K562 (cell line): ENCODE measurements around the gene KCNG4. TPM values are rescaled to one million over a fixed set of nuclear protein-coding genes. Genes with fewer than 3 reads are reported as not detected.

Experiments
- CBFA2T2 ChIP-seq: fragments of 450-650 bp; conservative IDR thresholded peaks from 2 replicates; pipeline ENCODE4 v1.6.1; 2017; ENCODE audit warnings: mild to moderate bottlenecking
- CHCHD3 ChIP-seq: fragments of 250-450 bp; sonication (Bioruptor Pico); IDR thresholded peaks from 2 replicates; pipeline ENCODE4 v2.1.2; 2022; ENCODE audit warnings: mild to moderate bottlenecking
- EGR1 ChIP-seq: fragments of 450-650 bp; conservative IDR thresholded peaks from 2 replicates; pipeline ENCODE4 v1.6.1; 2017; ENCODE audit warnings: mild to moderate bottlenecking
- HNRNPLL ChIP-seq: fragments of 200-400 bp; formaldehyde crosslinking; IDR thresholded peaks from 2 replicates; pipeline ENCODE4 v1.6.1; 2017; ENCODE audit warnings: low read length, low read depth, mild to moderate bottlenecking; ENCODE audit not compliant: poor library complexity, severe bottlenecking
- LCOR ChIP-seq: sonication (generic); formaldehyde crosslinking; IDR thresholded peaks from 2 replicates; pipeline ENCODE4 v1.8.0; 2022; ENCODE audit warnings: mild to moderate bottlenecking, missing genetic modification reagents
- PHB ChIP-seq: fragments of 250-450 bp; sonication (Bioruptor Pico); IDR thresholded peaks from 2 replicates; pipeline ENCODE4 v1.5.0; 2021
- POLR2B ChIP-seq: fragments of 450-650 bp; IDR thresholded peaks from 2 replicates; pipeline ENCODE4 v1.6.1; 2018; ENCODE audit warnings: low read depth; ENCODE audit not compliant: partially characterized antibody
- RFX1 ChIP-seq: fragments of 450-650 bp; IDR thresholded peaks from 2 replicates; pipeline ENCODE4 v1.6.1; 2016; ENCODE audit warnings: mild to moderate bottlenecking, moderate library complexity
- SOX6 ChIP-seq: fragments of 450-650 bp; IDR thresholded peaks from 2 replicates; pipeline ENCODE4 v1.6.1; 2014; ENCODE audit warnings: mild to moderate bottlenecking
- TEAD4 ChIP-seq, 2 experiments: sonication (generic) in 1 of 2; formaldehyde crosslinking in 1 of 2; IDR thresholded peaks; 2 replicates each; pipeline versions ENCODE4 v1.6.1 to v1.8.0; 2012 to 2022; ENCODE audit warnings: borderline replicate concordance in 1 of 2, inconsistent platforms in 1 of 2, low read length in 1 of 2, mild to moderate bottlenecking in 1 of 2, missing genetic modification reagents in 1 of 2
- polyA plus RNA-seq, 8 experiments: library from polyadenylated mRNA; depleted of rRNA in 4 of 8; stranded (reverse) in 5 of 8; unstranded in 3 of 8; fragments of >200 nt; fragmentation: Nextera tagmentation in 2 of 8; fragmentation: Illumina TruSeq in 1 of 8; extraction: Ambion mirVana in 2 of 8; extraction: Trizol in 1 of 8; gene quantifications; 2 replicates each; pipeline versions ENCODE4 v1.2.1 to v1.2.3, GENCODE V29; 2011 to 2014; ENCODE audit warnings: inconsistent platforms in 1 of 8, missing spikeins in 1 of 8
- total RNA-seq, 7 experiments: library from RNA; depleted of rRNA in 6 of 7; stranded (reverse); fragments of >200 nt in 6 of 7; fragmentation: Illumina TruSeq in 2 of 7; extraction: Trizol in 2 of 7; gene quantifications; 2 replicates each; pipeline versions ENCODE4 v1.2.1 to v1.2.3, GENCODE V29; 2011 to 2021; ENCODE audit warnings: low replicate concordance in 1 of 7
- TF ChIP-seq, protein P1 (sequence below): fragments of 450-650 bp; IDR thresholded peaks from 2 replicates; pipeline ENCODE4 v1.6.1; 2016; ENCODE audit warnings: mild to moderate bottlenecking, moderate library complexity
- TF ChIP-seq, protein P2 (sequence below): sonication (generic); formaldehyde crosslinking; IDR thresholded peaks from 2 replicates; pipeline ENCODE4 v1.8.1; 2023; ENCODE audit warnings: missing genetic modification reagents, mild to moderate bottlenecking, borderline replicate concordance

Gene KCNG4
- total and polyA plus RNA-seq, 9 of the 15 experiments (the other 6 are each of a cell fraction or from before 2014, with no cell fraction given), result not detected

GRCh38 chr16:84190731-84191388 is 49.0 kb downstream of the KCNG4 start, which contains the start of gene ADAD2 (continued):
- TF ChIP-seq, protein P1, sequence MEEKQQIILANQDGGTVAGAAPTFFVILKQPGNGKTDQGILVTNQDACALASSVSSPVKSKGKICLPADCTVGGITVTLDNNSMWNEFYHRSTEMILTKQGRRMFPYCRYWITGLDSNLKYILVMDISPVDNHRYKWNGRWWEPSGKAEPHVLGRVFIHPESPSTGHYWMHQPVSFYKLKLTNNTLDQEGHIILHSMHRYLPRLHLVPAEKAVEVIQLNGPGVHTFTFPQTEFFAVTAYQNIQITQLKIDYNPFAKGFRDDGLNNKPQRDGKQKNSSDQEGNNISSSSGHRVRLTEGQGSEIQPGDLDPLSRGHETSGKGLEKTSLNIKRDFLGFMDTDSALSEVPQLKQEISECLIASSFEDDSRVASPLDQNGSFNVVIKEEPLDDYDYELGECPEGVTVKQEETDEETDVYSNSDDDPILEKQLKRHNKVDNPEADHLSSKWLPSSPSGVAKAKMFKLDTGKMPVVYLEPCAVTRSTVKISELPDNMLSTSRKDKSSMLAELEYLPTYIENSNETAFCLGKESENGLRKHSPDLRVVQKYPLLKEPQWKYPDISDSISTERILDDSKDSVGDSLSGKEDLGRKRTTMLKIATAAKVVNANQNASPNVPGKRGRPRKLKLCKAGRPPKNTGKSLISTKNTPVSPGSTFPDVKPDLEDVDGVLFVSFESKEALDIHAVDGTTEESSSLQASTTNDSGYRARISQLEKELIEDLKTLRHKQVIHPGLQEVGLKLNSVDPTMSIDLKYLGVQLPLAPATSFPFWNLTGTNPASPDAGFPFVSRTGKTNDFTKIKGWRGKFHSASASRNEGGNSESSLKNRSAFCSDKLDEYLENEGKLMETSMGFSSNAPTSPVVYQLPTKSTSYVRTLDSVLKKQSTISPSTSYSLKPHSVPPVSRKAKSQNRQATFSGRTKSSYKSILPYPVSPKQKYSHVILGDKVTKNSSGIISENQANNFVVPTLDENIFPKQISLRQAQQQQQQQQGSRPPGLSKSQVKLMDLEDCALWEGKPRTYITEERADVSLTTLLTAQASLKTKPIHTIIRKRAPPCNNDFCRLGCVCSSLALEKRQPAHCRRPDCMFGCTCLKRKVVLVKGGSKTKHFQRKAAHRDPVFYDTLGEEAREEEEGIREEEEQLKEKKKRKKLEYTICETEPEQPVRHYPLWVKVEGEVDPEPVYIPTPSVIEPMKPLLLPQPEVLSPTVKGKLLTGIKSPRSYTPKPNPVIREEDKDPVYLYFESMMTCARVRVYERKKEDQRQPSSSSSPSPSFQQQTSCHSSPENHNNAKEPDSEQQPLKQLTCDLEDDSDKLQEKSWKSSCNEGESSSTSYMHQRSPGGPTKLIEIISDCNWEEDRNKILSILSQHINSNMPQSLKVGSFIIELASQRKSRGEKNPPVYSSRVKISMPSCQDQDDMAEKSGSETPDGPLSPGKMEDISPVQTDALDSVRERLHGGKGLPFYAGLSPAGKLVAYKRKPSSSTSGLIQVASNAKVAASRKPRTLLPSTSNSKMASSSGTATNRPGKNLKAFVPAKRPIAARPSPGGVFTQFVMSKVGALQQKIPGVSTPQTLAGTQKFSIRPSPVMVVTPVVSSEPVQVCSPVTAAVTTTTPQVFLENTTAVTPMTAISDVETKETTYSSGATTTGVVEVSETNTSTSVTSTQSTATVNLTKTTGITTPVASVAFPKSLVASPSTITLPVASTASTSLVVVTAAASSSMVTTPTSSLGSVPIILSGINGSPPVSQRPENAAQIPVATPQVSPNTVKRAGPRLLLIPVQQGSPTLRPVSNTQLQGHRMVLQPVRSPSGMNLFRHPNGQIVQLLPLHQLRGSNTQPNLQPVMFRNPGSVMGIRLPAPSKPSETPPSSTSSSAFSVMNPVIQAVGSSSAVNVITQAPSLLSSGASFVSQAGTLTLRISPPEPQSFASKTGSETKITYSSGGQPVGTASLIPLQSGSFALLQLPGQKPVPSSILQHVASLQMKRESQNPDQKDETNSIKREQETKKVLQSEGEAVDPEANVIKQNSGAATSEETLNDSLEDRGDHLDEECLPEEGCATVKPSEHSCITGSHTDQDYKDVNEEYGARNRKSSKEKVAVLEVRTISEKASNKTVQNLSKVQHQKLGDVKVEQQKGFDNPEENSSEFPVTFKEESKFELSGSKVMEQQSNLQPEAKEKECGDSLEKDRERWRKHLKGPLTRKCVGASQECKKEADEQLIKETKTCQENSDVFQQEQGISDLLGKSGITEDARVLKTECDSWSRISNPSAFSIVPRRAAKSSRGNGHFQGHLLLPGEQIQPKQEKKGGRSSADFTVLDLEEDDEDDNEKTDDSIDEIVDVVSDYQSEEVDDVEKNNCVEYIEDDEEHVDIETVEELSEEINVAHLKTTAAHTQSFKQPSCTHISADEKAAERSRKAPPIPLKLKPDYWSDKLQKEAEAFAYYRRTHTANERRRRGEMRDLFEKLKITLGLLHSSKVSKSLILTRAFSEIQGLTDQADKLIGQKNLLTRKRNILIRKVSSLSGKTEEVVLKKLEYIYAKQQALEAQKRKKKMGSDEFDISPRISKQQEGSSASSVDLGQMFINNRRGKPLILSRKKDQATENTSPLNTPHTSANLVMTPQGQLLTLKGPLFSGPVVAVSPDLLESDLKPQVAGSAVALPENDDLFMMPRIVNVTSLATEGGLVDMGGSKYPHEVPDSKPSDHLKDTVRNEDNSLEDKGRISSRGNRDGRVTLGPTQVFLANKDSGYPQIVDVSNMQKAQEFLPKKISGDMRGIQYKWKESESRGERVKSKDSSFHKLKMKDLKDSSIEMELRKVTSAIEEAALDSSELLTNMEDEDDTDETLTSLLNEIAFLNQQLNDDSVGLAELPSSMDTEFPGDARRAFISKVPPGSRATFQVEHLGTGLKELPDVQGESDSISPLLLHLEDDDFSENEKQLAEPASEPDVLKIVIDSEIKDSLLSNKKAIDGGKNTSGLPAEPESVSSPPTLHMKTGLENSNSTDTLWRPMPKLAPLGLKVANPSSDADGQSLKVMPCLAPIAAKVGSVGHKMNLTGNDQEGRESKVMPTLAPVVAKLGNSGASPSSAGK, result peak; percentile 88
- no peak for TF ChIP-seq CBFA2T2
- no peak for TF ChIP-seq LCOR (CRISPR knock-in tag)
- TF ChIP-seq CHCHD3, result no peak
- TF ChIP-seq TEAD4 (IDR thresholded peaks at IDR 0.05; ENCODE audit: low read length), result no peak
- no peak for TF ChIP-seq TEAD4 (CRISPR knock-in tag; IDR thresholded peaks at IDR 0.05; ENCODE audit: borderline replicate concordance)
- no peak for TF ChIP-seq PHB
- no peak for TF ChIP-seq HNRNPLL
- TF ChIP-seq, protein P2, sequence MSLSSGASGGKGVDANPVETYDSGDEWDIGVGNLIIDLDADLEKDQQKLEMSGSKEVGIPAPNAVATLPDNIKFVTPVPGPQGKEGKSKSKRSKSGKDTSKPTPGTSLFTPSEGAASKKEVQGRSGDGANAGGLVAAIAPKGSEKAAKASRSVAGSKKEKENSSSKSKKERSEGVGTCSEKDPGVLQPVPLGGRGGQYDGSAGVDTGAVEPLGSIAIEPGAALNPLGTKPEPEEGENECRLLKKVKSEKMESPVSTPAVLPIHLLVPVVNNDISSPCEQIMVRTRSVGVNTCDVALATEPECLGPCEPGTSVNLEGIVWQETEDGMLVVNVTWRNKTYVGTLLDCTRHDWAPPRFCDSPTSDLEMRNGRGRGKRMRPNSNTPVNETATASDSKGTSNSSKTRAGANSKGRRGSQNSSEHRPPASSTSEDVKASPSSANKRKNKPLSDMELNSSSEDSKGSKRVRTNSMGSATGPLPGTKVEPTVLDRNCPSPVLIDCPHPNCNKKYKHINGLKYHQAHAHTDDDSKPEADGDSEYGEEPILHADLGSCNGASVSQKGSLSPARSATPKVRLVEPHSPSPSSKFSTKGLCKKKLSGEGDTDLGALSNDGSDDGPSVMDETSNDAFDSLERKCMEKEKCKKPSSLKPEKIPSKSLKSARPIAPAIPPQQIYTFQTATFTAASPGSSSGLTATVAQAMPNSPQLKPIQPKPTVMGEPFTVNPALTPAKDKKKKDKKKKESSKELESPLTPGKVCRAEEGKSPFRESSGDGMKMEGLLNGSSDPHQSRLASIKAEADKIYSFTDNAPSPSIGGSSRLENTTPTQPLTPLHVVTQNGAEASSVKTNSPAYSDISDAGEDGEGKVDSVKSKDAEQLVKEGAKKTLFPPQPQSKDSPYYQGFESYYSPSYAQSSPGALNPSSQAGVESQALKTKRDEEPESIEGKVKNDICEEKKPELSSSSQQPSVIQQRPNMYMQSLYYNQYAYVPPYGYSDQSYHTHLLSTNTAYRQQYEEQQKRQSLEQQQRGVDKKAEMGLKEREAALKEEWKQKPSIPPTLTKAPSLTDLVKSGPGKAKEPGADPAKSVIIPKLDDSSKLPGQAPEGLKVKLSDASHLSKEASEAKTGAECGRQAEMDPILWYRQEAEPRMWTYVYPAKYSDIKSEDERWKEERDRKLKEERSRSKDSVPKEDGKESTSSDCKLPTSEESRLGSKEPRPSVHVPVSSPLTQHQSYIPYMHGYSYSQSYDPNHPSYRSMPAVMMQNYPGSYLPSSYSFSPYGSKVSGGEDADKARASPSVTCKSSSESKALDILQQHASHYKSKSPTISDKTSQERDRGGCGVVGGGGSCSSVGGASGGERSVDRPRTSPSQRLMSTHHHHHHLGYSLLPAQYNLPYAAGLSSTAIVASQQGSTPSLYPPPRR (CRISPR knock-in tag), result no peak
- TF ChIP-seq RFX1, result no peak
- TF ChIP-seq SOX6, result no peak
- TF ChIP-seq EGR1, result peak; percentile 43
- no peak for TF ChIP-seq POLR2B
